Measurements from ENCODE around the gene OR7D2.

The OR7D2 gene

DNA sequence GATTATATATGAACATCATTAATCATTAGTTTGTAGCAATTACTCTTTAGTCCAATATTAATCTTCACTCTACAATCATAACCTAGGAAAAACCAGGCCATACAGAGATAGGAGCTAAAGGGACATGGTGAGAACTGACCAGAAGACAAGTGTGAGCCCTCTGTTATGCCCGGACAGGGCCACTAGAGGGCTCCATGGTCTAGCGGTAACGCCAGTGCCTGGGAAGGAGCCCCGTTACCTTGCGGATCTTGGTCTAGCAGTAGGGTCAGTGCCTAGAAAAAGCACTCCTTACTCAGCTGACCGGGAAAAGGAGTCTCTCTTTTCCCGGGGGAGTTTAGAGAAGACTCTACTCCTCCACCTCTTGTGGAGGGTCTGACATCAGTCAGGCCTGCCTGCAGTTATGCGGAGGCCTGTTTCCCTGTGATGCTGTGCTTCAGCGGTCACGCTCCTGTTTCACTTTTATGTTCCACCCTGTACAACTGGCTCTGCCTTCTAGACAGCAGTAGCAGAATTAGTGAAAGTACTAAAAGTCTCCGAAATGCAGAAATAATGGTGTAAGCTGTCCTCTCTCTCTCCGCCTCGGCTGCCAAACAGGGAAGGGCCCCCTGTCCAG is 26.8 kb downstream of the OR7D2 start:
- DNase-seq (ENCODE audit: low spot score): peak; percentile 70

DNA sequence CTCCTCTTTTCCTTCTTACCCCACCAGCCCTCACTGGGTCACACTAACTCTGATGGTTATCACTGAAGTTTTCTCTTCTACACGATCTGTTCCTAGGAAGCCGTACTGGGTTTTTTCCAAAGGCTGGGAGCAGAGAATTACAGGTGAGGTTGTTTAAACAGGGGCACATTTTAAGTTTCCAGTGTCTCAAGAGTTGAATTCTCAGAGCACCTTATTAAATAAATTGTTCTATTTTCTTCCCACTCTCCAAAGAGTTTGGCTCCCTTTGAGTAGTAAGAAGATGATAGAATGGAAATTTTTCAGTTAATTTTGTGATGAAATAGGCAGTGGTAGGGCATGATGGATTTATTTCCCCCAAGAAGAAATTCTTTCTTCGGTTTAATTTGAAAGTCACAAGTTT is 40.7 kb downstream of the OR7D2 start, which contains the start of gene OR7D4:
Gene OR7D4, minus strand, starts transcription at position 101 of the 400 bp plus-strand sequence. CDS start 4,752 bp downstream, outside the sequence.
- DNase-seq (ENCODE audit: low spot score): no peak

All from CD4-positive, alpha-beta T cell treated with Interleukin-2 at 100 ng/mL for 4 hours (primary cell).